GM23248 (cell line): ENCODE results near the gene CNN3.

Source experiments
- EZH2 ChIP-seq: fragments of 200-600 bp; sonication (generic); IDR thresholded peaks from 2 replicates; pipeline ENCODE4 v1.6.1; 2018; ENCODE audit warnings: antibody characterized with exemption, mild to moderate bottlenecking; ENCODE audit not compliant: insufficient read depth, poor library complexity, severe bottlenecking
- EZH2phosphoT487 ChIP-seq: fragments of 200-600 bp; sonication (generic); IDR thresholded peaks from 2 replicates; pipeline ENCODE4 v1.6.1; 2018; ENCODE audit warnings: antibody characterized with exemption, moderate library complexity, mild to moderate bottlenecking, low read depth; ENCODE audit not compliant: insufficient read depth

- no peak for TF ChIP-seq EZH2
- TF ChIP-seq EZH2phosphoT487, result no peak
These were observed 51.1 kb downstream of the CNN3 start for GRCh38 chr1:94875794-94876193.
